Measurements from ENCODE around the gene MAPKAPK3.

GRCh38 chr3:50676031-50676705, 59.2 kb downstream of the MAPKAPK3 start:
- TF ChIP-seq, protein P1, sequence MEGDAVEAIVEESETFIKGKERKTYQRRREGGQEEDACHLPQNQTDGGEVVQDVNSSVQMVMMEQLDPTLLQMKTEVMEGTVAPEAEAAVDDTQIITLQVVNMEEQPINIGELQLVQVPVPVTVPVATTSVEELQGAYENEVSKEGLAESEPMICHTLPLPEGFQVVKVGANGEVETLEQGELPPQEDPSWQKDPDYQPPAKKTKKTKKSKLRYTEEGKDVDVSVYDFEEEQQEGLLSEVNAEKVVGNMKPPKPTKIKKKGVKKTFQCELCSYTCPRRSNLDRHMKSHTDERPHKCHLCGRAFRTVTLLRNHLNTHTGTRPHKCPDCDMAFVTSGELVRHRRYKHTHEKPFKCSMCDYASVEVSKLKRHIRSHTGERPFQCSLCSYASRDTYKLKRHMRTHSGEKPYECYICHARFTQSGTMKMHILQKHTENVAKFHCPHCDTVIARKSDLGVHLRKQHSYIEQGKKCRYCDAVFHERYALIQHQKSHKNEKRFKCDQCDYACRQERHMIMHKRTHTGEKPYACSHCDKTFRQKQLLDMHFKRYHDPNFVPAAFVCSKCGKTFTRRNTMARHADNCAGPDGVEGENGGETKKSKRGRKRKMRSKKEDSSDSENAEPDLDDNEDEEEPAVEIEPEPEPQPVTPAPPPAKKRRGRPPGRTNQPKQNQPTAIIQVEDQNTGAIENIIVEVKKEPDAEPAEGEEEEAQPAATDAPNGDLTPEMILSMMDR (IDR thresholded peaks at IDR 0.05): no peak
- no peak for TF ChIP-seq POLR2A (IDR thresholded peaks at IDR 0.05)
- no peak for TF ChIP-seq EP300 (IDR thresholded peaks at IDR 0.05)

Data from ovary (tissue), 3 donors.